Activated naive CD4-positive, alpha-beta T cell treated with Interleukin-2 at 50 U/mL for 16 hours (primary cell): Measurements from ENCODE around the gene MUC21.
"Not testable (repeated sequence)": the region's sequence is repeated elsewhere in the genome, so short reads cannot be mapped to it uniquely, and the experiment has no call there.

Experiments used
- DNase-seq: peaks from one replicate; pipeline ENCODE4 v3.0.0-alpha.2; 2020

Gene MUC21

DNA sequence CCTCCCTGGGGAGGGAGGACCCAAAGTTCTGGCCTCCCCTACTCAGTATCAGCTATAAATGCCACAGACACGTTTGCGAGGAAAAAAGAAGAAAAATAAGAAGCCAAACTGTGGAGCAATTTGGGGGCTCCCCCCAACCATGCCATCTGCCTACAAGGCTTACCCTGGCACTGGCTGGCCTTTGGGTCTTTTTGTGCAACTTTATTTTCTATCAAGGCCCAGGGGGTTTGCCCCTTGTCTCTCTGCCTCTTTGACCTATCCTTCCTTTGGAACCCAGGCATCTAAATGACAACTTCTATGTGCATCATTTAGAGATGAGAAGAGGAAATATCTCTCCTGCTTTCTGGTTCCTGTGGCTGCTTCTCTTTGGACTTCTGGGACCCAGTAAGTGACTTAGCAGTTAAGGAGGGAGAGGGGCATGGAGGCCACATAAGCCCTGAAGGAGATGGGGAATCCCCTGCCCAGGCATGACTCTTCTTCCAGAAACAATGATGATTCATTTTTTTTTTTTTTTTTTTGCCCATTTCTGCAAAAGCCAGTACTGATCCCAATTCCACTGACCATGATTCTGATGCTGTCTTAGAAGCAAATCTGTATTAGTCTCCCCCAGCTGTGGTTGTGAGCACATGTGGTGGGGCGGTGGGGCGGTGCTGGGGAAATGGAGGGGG, 27.0 kb downstream of the MUC21 start, which contains the start of gene MUC22:
Gene MUC22, plus strand, starts transcription at position 82 of the 668 bp plus-strand sequence. Its CDS starts 233 bp downstream, at position 315.
- DNase-seq, result no peak

DNA sequence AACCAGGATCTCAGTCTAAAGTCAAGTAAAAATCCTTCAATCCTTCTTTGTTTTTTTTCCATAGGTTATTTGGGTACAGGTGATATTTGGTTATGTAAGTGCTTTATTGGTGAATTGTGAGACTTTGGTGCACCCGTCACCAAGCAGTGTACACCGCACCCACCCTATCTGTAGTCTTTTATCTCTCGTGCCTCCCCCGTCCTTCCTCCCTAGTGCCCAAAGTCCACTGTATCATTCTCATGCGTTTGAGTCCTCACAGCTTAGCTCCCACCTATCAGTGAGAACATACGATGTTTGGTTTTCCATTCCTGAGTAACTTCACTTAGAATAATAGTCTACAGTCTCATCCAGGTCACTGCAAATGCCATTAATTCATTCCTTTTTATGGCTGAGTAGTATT, 27.6 kb downstream of the MUC21 start:
- DNase-seq, result no peak

DNA sequence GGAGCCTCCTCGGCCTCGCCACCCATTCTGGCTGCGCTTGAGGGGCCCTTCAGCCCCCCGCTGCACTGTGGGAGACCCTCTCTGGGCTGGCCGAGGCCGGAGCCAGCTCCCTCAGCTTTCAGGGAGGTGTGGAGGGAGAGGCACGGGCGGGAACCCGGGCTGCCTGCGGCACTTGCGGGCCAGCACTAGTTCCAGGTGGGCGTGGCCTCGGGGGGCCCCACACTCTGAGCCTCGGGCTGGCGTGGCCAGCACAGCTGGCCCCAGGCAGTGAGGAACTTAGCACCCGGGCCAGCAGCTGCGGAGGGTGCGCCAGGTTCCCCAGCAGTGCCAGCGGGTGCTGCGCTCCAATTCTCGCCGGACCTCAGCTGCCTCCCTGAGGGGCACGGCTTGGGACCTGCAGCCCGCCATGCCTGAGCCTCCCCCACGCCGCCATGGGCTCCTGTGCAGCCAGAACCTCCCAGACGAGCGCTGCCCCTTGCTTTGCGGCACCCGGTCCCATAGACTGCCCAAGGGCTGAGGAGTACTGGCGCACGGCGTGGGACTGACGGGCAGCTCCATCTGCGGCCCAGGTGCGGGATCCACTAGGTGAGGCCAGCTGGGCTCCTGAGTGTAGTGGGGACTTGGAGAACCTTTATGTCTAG, 33.3 kb downstream of the MUC21 start:
- DNase-seq, result no peak

DNA sequence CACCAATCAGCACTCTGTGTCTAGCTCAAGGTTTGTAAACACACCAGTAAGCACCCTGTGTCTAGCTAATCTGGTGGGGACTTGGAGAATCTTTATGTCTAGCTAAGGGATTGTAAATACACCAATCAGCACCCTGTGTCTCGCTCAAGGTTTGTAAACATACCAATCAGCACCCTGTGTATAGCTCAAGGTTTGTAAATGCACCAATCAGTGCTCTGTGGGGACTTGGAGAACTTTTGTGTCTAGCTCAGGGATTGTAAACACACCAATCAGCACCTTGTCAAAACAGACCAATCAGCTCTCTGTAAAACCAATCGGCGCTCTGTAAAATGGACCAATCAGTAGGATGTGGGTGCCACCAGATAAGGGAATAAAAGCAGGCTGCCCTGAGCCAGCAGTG, 33.9 kb downstream of the MUC21 start:
- not testable (repeated sequence) for DNase-seq

DNA sequence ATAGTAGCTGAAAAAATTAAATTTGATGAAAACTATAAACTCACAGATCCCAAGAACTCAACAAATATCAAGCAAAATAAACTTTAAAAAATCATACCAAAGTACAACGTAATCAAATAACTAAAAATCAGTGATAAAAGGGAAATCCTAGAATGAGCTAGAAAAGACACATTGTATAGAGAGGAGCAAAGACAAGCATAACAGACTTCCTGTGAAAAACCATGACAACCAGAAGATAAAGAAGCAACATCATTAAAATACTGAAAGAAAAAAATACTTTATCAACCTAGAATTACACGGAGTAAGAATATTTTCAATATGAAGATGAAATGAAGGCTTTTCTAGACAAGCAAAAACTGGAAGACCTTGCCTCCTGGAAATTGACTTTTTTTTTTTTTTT, 36.5 kb downstream of the MUC21 start:
- no peak for DNase-seq

DNA sequence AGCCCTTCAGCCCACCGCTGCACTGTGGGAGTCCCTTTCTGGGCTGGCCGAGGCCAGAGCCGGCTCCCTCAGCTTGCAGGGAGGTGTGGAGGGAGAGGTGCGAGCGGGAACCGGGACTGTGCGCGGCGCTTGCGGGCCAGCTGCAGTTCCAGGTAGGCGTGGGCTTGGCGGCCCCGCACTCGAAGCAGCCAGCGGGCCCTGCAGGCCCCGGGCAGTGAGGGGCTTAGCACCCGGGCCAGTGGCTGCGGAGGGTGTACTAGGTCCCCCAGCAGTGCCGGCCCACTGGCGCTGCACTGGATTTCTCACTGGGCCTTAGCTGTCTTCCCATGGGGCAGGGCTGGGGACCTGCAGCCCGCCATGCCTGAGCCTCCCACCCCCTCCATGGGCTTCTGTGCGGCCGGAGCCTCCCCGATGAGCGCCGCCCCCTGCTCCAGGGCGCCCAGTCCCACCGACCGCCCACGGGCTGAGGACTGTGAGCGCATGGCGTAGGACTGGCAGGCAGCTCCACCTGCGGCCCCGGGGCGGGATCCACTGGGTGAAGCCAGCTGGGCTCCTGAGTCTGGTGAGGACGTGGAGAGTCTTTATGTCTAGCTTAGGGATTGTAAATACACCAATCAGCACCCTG, 37.2 kb downstream of the MUC21 start:
- DNase-seq, result not testable (repeated sequence)

DNA sequence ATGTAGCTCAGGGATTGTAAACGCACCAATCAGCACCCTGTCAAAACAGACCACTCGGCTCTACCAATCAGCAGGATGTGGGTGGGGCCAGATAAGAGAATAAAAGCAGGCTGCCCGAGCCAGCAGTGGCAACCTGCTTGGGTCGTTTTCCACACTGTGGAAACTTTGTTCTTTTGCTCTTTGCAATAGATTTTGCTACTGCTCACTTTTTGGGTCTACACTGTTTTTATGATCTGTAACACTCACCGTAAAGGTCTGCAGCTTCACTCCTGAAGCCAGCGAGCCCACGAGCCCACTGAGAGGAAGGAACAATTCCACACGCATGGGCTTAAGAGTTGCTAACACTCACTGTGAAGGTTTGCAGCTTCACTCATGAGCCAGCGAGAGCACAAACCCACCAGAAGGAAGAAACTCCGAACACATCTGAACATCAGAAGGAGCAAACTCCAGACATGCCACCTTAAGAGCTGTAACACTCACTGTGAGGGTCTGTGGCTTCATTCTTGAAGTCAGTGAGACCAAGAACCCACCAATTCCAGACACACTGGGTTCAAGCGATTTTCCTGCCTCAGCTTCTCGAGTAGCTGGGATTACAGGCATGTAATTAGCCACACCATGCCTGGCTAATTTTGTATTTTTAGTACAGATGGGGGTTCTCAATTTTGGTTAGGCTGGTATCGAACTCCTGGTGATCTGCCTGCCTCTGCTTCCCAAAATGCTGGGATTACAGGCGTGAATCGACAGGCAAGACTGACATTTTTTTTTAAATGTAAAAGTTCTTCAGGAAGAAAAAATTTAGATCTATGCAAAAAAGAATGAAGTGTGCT, 38.4 kb downstream of the MUC21 start:
- DNase-seq, result not testable (repeated sequence)

DNA sequence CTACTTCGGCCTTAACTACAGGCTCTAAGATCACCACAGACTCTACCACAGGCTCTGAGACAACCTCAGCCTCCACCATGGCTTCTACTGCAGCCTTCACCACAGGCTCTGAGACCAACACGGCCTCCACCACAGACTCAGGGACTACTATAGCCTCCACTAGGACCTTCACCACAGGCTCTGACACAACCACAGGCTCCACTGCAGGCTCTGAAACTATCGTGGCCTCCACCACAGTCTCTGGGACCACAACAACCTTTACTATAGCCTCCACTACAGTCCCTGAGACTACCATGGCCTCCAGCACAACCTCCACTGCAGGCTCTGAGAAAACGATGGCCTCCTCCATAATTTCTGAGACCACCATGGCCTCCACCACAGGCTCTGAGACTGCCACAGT, 42.1 kb downstream of the MUC21 start:
- DNase-seq, result no peak

DNA sequence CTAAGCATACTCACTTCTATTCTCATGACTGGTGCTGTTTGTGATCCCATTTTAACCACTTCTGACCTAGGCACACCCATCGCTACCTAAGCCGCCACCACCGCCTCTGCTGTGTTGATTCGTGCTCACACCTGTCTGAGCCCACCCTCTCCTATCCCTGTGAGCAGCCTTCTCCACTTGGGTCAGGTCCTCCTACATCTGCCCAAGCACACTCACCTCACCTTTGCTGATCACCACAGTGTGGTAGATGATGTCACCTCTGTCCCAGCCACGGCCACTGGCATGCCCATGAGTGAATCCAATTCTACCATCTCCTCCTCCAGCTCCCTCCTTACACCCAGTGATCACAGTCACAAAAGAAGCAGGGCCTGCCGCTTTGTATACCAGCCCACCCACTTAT, 47.6 kb downstream of the MUC21 start:
- DNase-seq, result no peak

DNA sequence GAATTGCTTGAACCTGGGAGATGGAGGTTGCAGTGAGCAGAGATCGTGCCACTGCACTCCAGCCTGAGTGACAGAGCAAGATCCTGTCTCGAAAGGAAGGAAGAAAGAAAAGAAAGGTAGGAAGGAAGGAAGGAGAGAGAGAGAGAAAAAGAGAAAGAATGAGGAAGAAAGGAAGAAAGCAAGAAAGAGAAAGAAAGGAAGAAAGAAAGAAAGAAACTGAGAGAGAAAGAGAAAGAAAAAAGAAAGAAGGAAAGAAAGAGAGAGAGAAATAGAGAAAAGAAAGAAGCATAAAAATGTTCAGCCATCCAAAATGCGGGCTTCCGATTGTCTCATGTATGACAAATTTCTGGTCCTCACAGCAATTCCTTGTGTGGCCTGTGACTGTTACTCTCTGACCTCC, 49.6 kb downstream of the MUC21 start:
- DNase-seq, result no peak

DNA sequence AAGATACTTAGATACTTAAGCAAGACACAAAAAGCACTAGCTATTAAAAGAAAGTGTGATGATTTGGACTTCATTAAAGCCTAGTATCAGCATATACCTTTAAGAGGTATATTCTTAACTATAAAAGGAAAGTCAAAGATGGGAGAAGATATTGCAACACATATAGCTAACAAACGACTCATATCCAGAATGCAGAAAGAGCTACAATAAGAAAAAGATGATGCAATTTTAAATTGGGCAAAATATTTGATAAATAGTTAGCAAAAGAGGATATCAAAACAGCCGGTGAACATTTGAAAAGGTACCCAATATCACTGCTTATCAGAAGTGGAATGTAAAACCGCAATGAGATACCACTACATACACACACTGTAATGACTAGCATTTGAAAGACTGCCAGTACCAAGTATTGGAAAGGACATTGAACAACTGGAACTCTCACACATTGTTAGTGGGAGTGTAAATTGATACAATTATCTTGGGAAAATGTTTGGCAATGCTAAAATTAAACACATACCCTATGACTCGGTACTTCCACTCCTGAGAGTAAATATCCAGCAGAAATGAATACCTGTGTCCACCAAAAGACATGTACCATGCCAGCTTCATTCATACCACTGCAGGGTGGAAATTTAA, 52.5 kb downstream of the MUC21 start:
- DNase-seq, result no peak

DNA sequence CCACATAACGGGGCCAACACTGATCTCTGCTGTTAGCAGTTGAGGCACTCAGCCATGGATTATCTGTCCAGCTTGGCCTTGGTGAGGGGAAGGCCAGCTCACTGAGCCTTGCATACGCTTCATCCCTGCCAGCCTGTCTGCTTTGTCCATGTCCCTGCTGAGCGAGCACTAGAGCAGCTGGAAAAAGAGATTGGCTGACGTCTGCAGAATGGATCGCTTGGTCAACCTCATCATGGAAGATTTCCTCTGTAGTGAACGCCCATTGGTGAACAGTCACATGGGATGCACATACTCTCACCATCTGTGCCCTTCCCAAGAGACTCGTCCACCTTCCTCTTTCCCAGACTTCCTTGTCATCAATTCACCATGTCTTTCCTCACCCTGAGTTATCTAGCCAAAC, 53.7 kb downstream of the MUC21 start:
- DNase-seq, result no peak

DNA sequence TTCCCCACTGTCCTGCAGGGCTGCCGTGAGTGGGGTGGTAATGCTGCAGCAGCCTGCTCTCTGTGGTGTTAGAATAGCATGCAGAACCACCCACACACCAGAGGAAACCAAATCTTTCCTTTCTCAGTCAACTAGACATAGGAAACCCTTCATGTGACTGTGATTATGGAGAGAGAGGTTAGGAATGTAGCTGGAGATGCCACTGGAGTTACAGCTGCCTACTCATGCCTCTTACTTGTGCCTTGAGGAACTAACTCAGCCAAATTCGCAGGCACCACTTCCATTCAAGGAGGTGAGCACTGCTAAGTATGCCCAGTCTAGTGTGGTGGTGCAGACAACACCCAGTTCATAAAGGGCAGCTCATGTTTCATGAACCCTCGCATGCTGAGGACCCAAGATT, 54.2 kb downstream of the MUC21 start:
- no peak for DNase-seq

DNA sequence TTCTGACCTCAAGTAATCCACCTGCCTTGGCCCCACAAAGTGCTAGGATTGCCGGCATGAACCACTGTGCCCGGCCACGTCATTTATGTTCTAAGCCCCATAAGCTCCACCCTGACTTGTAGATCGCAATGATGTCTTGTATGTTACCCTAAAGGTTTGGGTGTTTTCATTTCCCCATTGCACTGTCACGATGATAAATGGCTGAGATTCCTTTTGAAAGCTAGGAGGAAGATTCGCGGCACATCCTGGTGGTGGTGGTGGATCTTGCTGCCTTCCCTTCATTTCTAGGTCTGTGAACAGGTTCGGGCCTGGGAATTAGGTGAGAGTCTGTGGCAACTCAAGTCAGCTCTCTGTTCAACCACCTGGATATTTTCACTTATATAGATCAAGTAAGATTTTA, 55.0 kb downstream of the MUC21 start:
- DNase-seq, result no peak
